Fibroblast of skin of scalp (primary cell): Measurements from ENCODE around the gene PLA2G2F.

Source experiments
- DNase-seq: peaks from one replicate; pipeline ENCODE4 v3.0.0-alpha.2; 2013

PLA2G2F gene

GRCh38 chr1:20174937-20175666 is 36.0 kb downstream of the PLA2G2F start:
- no peak for DNase-seq

GRCh38 chr1:20178634-20179370 is 39.7 kb downstream of the PLA2G2F start:
- DNase-seq = no peak

GRCh38 chr1:20179371-20180128 is 40.4 kb downstream of the PLA2G2F start:
- no peak for DNase-seq

- no peak for DNase-seq
Measured at GRCh38 chr1:20180129-20180843, 41.2 kb downstream of the PLA2G2F start.

- no peak for DNase-seq
Measured at GRCh38 chr1:20180844-20181207, 41.7 kb downstream of the PLA2G2F start.

- no peak for DNase-seq
Measured at GRCh38 chr1:20182415-20182814, 43.3 kb downstream of the PLA2G2F start.

- no peak for DNase-seq
Measured at GRCh38 chr1:20183035-20183434, 43.9 kb downstream of the PLA2G2F start.

GRCh38 chr1:20183616-20184271 is 44.6 kb downstream of the PLA2G2F start:
- DNase-seq = no peak

- DNase-seq = no peak
Measured at GRCh38 chr1:20184481-20184900, 45.4 kb downstream of the PLA2G2F start.

- no peak for DNase-seq
Measured at GRCh38 chr1:20184997-20185833, 46.1 kb downstream of the PLA2G2F start.

- DNase-seq = no peak
Measured at GRCh38 chr1:20185834-20186782, 47.0 kb downstream of the PLA2G2F start, which contains the start of the genes PLA2G2C and UBXN10. TSS of gene PLA2G2C (minus strand) at chr1:20186518. CDS start at chr1:20177363, 9,155 bp downstream. TSS of gene UBXN10 (plus strand) at chr1:20186096. CDS start at chr1:20190562, 4,466 bp downstream.

GRCh38 chr1:20187103-20187812 is 48.1 kb downstream of the PLA2G2F start:
- no peak for DNase-seq

- no peak for DNase-seq
Measured at GRCh38 chr1:20187813-20188454, 48.8 kb downstream of the PLA2G2F start.

GRCh38 chr1:20188455-20188817 is 49.3 kb downstream of the PLA2G2F start:
- DNase-seq = no peak

GRCh38 chr1:20189664-20190063 is 50.5 kb downstream of the PLA2G2F start:
- DNase-seq = no peak

GRCh38 chr1:20190256-20191160 is 51.4 kb downstream of the PLA2G2F start:
- no peak for DNase-seq

- DNase-seq = no peak
Measured at GRCh38 chr1:20191266-20191825, 52.2 kb downstream of the PLA2G2F start.
